Fibroblast of upper back skin (primary cell): ENCODE results near the gene MSI2.
"Not testable (repeated sequence)": the region's sequence is repeated elsewhere in the genome, so short reads cannot be mapped to it uniquely, and the experiment has no call there.

Experiments used
- DNase-seq: peaks from one replicate; pipeline ENCODE4 v3.0.0-alpha.2; 2013

MSI2 gene

DNA sequence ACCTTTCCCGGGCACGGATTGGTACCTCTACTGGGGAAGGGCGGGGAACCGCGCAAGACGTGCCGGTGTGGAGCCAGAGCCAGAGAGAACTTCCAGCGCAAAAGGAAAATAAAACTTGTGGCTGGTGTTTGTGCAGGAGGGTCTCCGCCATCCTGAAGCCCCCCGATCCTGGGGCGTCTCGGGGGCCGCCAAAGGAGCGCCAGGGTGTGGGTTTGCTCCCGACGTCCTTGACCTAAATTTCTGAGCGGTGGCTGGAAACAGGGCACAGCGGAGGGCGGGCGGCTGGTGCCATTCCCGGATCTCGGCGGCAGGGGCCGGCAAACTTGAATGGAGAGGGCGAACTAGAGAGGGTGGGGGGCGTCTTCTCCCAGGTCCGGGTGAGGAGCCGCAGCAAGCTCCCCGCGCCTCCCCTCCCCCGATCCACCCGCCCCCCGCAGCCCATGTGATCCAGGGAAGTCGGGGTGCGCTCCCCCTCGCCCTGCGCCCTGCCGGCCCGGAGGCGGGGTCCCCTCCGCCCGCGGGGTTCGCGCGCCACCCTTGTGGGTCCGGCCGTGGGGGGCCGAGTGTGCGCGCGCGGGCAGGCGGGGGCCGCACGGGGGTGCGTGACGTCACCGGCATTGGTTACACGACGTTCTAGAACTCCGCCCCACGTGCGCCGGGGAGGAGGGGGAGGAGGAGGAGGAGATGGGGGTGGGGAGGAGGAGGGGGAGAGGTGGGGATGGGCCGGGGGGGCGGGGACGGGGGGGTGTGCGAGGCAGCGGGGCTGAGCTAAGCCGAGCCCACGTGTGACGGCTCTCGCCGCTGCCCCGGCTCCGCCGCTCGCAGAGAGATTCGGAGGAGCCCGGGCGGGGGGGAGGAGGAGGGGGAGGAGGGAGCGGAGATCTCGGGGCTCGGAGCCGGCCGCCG, at the start of gene MSI2:
TSS of gene MSI2 (plus strand) at position 748 of the 906 bp plus-strand sequence. CDS start 220 bp downstream, outside the sequence.
- peak; percentile 83 for DNase-seq

DNA sequence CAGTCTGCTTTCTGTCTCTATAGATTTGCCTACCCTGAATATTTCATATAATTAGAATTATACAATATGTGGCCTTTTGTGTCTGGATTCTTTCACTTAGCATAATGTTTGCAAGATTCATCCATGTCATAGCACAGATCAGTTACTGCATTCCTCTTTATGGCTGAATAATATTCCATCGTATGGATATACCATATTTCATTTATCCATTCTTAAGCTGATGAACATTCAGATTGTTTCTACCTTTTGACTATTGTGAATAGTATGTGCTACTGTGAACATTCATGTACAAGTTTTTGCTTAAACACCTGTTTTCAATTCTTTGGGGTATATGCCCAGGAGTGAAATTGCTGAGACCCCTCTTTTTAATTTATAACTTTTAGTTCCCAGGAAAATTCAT, 49.4 kb upstream of the MSI2 start:
- DNase-seq = no peak

DNA sequence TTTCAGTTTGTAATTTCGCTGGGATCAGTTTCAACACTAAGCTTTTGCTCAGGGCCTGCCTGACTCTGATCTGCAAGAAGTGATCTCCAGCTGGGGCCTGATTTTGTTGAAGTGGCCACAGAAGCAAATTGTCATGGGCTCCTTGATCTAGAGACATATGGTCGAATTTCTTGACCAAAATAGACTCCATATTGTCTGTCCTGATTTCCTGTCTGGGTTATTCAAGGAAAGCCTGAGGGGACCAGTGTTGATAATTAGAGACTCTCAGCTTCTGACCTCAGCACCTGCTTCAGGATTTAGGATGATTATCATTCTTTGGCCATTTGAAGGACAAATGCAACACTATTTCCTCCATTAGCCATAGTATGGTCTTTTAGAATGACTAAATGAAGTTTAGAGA, 48.9 kb upstream of the MSI2 start:
- DNase-seq = no peak

DNA sequence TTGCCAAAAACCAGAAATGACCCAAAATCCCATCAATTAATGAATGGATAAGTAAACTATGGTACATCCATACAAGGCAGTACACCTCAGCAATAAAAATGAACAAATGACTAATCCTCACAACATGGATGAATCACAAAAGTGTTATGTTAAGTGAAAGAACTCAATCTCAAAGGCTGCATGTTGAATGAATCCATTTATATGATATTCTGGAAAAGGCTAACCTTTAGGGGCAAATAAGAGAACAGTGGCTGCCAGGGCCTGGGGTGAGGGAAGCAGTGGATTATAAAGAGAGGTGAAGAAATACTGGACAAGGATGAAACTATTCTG, 46.1 kb upstream of the MSI2 start:
- DNase-seq = no peak

DNA sequence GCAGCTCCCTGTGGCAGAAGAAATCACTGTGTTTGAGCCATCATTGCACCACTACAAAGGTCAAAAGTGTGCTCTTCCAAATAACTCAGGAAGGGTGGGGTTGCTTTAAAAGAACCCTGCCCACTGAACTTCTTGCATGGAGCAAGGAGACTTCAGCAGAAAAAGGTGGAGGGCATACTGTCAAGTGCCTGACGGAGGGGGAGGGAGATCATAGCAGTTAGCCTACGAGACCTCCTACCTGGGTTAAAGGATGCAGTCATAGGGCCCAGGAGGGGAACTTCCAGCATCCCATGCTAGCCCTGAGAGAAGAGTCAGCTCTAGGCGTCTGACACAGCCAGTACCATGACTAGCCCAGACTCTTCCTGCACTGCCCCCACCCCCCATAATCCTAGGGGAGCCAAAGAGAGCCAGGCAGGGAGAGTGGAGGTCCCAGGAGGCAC, 45.3 kb upstream of the MSI2 start:
- DNase-seq = no peak

- no peak for DNase-seq
Observed at GRCh38 chr17:57211543-57211942, 44.8 kb upstream of the MSI2 start.

- DNase-seq = no peak
Observed at GRCh38 chr17:57213180-57213825, 43.0 kb upstream of the MSI2 start.

GRCh38 chr17:57215317-57215716, 41.0 kb upstream of the MSI2 start:
- no peak for DNase-seq

- DNase-seq = no peak
Observed at GRCh38 chr17:57221366-57222350, 34.7 kb upstream of the MSI2 start.

- not testable (repeated sequence) for DNase-seq
Observed at GRCh38 chr17:57222422-57222821, 33.9 kb upstream of the MSI2 start.

GRCh38 chr17:57225127-57225526, 31.2 kb upstream of the MSI2 start:
- DNase-seq = no peak

DNA sequence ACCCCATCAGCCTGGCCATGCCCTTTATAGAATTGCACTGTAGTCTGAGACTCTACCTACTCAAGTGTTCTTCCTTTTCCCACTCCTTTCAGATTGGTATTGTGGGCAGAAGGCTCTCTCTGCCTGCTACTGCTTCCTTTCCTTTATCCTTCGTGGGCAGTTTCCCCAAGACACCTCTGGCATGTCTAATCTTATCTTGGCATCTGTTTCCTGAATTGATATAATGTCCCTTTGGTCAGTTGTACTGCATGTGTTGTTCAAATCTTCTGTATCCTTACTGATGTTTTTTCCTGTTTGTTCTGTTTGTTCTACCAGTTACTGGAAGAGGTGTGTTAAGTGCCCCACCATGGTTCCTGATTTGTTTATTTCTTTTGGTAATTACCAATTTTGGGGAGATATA, 29.5 kb upstream of the MSI2 start:
- DNase-seq = no peak

GRCh38 chr17:57228911-57229310, 27.4 kb upstream of the MSI2 start:
- DNase-seq = no peak

- DNase-seq = no peak
Observed at GRCh38 chr17:57234061-57234738, 22.1 kb upstream of the MSI2 start.

- no peak for DNase-seq
Observed at GRCh38 chr17:57234739-57235092, 21.6 kb upstream of the MSI2 start.

DNA sequence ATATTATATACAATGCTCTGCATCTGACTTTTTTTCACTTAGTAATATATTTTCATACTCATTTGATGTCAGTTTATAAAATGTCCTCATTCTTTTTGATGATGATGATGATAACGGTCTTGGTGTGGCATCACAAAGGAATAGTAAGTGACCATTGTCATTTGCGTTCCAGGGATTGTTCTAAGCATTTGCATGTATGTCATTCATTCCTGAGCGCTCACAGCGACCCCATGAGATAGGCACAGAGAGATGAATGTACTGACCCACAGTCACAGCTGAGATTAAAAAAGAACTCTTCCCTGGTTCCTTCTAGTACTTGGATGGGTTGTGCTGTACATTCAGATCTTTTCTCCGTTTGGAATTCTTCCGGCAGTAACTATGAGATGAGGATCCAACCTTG, 21.2 kb upstream of the MSI2 start:
- no peak for DNase-seq

GRCh38 chr17:57236686-57237299, 19.5 kb upstream of the MSI2 start:
- no peak for DNase-seq

- DNase-seq = no peak
Observed at GRCh38 chr17:57240648-57241047, 15.7 kb upstream of the MSI2 start.

DNA sequence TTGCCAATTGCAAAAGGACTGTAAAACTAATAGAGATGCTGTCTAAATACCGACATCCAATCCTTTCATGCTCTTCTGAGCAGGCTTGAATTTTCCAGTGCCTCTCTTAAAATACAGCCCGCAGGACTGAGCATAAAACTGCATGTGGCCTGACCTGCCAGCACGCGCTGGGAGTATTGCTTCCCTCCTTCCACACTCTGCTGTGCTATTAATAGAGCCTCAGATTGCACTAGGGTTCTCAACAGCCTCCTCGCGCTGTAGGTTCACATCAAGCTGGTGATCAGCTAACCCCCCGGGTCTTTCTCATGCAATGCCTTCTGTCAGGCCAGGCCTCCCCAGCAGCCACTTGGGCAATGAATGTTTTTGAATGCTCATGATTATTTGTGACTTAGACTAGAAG, 14.2 kb upstream of the MSI2 start:
- DNase-seq = no peak

GRCh38 chr17:57243171-57243622, 13.1 kb upstream of the MSI2 start:
- peak; percentile 58 for DNase-seq

GRCh38 chr17:57245786-57246185, 10.5 kb upstream of the MSI2 start:
- DNase-seq = no peak

DNA sequence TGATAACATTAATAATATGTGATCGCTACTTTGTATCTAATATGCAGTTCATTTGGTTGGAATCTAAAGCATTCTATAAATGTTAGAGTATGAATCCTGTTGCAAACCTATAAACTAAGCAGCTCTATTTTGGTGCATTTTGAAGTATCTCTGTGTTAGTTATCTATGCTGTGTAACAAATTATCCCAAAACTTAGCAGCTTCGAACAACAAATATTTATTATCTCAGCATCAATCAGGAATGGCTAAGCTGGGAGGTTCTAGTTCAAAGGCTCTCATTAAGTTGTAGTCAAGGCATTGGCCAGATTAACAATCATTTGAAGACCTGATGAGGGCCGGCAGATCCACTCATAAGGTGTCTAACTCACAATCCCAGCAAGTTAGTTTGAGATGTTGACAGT, 10.1 kb upstream of the MSI2 start:
- no peak for DNase-seq
